ENCODE data around the gene SLC35F4.

GRCh38 chr14:57828713-57829112 lies 37.2 kb downstream of the SLC35F4 start:
- TF ChIP-seq, protein P1, sequence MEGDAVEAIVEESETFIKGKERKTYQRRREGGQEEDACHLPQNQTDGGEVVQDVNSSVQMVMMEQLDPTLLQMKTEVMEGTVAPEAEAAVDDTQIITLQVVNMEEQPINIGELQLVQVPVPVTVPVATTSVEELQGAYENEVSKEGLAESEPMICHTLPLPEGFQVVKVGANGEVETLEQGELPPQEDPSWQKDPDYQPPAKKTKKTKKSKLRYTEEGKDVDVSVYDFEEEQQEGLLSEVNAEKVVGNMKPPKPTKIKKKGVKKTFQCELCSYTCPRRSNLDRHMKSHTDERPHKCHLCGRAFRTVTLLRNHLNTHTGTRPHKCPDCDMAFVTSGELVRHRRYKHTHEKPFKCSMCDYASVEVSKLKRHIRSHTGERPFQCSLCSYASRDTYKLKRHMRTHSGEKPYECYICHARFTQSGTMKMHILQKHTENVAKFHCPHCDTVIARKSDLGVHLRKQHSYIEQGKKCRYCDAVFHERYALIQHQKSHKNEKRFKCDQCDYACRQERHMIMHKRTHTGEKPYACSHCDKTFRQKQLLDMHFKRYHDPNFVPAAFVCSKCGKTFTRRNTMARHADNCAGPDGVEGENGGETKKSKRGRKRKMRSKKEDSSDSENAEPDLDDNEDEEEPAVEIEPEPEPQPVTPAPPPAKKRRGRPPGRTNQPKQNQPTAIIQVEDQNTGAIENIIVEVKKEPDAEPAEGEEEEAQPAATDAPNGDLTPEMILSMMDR (IDR thresholded peaks at IDR 0.05; ENCODE audit: insufficient read depth, low read length): no peak
- TF ChIP-seq REST (IDR thresholded peaks at IDR 0.05; ENCODE audit: insufficient replicate concordance, low read depth): no peak
- no peak for TF ChIP-seq POLR2AphosphoS5 (IDR thresholded peaks at IDR 0.05; ENCODE audit: low read depth)
- no peak for TF ChIP-seq GABPA (IDR thresholded peaks at IDR 0.05; ENCODE audit: low read depth)
- TF ChIP-seq SPI1 (IDR thresholded peaks at IDR 0.05; ENCODE audit: borderline replicate concordance, low read depth): no peak
